ENCODE measurements around the gene SCN1A. TPM values are rescaled to one million over a fixed set of nuclear protein-coding genes. Genes with fewer than 3 reads are reported as not detected.

Gene SCN1A
- total and polyA plus RNA-seq, 2 of the 13 experiments (the other 11 are each of a cell fraction or from before 2014, with no cell fraction given), result 19.9 to 39.4 TPM

DNA sequence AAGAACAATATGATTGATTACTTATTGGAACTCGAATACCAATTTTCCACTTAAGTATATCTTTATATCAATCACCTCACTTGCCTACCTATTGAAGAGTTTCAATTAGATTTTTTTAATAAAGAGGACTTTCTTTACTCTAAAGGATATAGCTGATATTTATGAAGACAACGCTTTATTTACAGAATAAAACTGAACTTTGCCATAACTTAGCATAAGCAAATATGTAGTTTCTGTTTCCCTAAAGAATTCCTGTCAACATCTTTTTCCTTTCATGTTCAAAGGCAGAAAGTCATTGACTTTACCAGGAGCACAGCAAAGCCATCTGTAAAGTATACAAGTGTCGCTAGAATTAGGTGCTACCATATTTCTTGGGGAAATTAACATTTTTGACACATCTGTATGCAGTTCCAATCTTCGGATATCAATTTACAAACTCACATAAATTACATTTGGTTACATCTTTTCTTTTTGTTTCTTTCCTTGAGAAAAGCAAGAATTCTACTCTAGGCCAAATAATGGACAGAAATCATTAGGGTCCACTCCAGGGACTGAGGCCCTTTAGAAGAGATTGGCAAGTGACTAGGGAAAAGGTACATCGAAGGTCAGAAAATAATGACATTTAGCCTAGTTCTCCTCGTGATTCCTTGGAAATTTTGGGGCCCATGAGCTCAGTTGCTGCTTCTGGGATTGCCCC lies 7.5 kb upstream of the SCN1A start (continued):
- TF ChIP-seq, protein P1, sequence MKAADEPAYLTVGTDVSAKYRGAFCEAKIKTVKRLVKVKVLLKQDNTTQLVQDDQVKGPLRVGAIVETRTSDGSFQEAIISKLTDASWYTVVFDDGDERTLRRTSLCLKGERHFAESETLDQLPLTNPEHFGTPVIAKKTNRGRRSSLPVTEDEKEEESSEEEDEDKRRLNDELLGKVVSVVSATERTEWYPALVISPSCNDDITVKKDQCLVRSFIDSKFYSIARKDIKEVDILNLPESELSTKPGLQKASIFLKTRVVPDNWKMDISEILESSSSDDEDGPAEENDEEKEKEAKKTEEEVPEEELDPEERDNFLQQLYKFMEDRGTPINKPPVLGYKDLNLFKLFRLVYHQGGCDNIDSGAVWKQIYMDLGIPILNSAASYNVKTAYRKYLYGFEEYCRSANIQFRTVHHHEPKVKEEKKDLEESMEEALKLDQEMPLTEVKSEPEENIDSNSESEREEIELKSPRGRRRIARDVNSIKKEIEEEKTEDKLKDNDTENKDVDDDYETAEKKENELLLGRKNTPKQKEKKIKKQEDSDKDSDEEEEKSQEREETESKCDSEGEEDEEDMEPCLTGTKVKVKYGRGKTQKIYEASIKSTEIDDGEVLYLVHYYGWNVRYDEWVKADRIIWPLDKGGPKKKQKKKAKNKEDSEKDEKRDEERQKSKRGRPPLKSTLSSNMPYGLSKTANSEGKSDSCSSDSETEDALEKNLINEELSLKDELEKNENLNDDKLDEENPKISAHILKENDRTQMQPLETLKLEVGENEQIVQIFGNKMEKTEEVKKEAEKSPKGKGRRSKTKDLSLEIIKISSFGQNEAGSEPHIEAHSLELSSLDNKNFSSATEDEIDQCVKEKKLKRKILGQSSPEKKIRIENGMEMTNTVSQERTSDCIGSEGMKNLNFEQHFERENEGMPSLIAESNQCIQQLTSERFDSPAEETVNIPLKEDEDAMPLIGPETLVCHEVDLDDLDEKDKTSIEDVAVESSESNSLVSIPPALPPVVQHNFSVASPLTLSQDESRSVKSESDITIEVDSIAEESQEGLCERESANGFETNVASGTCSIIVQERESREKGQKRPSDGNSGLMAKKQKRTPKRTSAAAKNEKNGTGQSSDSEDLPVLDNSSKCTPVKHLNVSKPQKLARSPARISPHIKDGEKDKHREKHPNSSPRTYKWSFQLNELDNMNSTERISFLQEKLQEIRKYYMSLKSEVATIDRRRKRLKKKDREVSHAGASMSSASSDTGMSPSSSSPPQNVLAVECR (CRISPR knock-in tag; IDR thresholded peaks at IDR 0.05; ENCODE audit: borderline replicate concordance), result no peak
- no peak for TF ChIP-seq MXI1 (IDR thresholded peaks at IDR 0.05; ENCODE audit: borderline replicate concordance, low read depth, low read length)
- TF ChIP-seq CAMTA2 (CRISPR knock-in tag; IDR thresholded peaks at IDR 0.05; ENCODE audit: borderline replicate concordance), result no peak
- TF ChIP-seq TBP (CRISPR knock-in tag; IDR thresholded peaks at IDR 0.05), result no peak
- peak; percentile 73; the same call in 1 of the 2 replicates for TF ChIP-seq SOX5 (CRISPR knock-in tag; IDR thresholded peaks at IDR 0.05; ENCODE audit: borderline replicate concordance)
- TF ChIP-seq ATRX (CRISPR knock-in tag; IDR thresholded peaks at IDR 0.05; ENCODE audit: borderline replicate concordance), result no peak
- TF ChIP-seq SMARCC2 (IDR thresholded peaks at IDR 0.05), result peak; percentile 63; the same call in 1 of the 2 replicates
- TF ChIP-seq MIER2 (CRISPR knock-in tag; IDR thresholded peaks at IDR 0.05), result no peak
- TF ChIP-seq, protein P2, sequence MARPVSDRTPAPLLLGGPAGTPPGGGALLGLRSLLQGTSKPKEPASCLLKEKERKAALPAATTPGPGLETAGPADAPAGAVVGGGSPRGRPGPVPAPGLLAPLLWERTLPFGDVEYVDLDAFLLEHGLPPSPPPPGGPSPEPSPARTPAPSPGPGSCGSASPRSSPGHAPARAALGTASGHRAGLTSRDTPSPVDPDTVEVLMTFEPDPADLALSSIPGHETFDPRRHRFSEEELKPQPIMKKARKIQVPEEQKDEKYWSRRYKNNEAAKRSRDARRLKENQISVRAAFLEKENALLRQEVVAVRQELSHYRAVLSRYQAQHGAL (CRISPR knock-in tag; IDR thresholded peaks at IDR 0.05; ENCODE audit: not compliant biosample characterization), result no peak
- TF ChIP-seq EED (CRISPR knock-in tag; IDR thresholded peaks at IDR 0.05), result no peak
- TF ChIP-seq, protein P3, sequence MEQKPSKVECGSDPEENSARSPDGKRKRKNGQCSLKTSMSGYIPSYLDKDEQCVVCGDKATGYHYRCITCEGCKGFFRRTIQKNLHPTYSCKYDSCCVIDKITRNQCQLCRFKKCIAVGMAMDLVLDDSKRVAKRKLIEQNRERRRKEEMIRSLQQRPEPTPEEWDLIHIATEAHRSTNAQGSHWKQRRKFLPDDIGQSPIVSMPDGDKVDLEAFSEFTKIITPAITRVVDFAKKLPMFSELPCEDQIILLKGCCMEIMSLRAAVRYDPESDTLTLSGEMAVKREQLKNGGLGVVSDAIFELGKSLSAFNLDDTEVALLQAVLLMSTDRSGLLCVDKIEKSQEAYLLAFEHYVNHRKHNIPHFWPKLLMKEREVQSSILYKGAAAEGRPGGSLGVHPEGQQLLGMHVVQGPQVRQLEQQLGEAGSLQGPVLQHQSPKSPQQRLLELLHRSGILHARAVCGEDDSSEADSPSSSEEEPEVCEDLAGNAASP (CRISPR knock-in tag; IDR thresholded peaks at IDR 0.05; ENCODE audit: borderline replicate concordance), result no peak; the same call in 1 of the 2 replicates
- no peak for TF ChIP-seq SRSF9 (IDR thresholded peaks at IDR 0.05; ENCODE audit: borderline replicate concordance, insufficient read depth, low read depth, low read length, poor library complexity, severe bottlenecking)
- TF ChIP-seq, protein P4, sequence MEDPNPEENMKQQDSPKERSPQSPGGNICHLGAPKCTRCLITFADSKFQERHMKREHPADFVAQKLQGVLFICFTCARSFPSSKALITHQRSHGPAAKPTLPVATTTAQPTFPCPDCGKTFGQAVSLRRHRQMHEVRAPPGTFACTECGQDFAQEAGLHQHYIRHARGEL (CRISPR knock-in tag; IDR thresholded peaks at IDR 0.05), result no peak
- no peak for TF ChIP-seq ZNF331 (CRISPR knock-in tag; IDR thresholded peaks at IDR 0.05)
- no peak for TF ChIP-seq CHCHD3 (CRISPR knock-in tag; IDR thresholded peaks at IDR 0.05)
- peak; percentile 33; the same call in 1 of the 2 replicates for TF ChIP-seq ZNF569 (CRISPR knock-in tag; IDR thresholded peaks at IDR 0.05; ENCODE audit: borderline replicate concordance)
- no peak for TF ChIP-seq SP140L (CRISPR knock-in tag; IDR thresholded peaks at IDR 0.05; ENCODE audit: borderline replicate concordance)
- no peak for TF ChIP-seq MAFG (CRISPR knock-in tag; IDR thresholded peaks at IDR 0.05)
- TF ChIP-seq MIXL1 (CRISPR knock-in tag; IDR thresholded peaks at IDR 0.05), result 0 out of 2 replicates have a peak, but pooled peaks have one; percentile 59
- peak; percentile 31; the same call in 1 of the 2 replicates for TF ChIP-seq SIX1 (CRISPR knock-in tag; IDR thresholded peaks at IDR 0.05; ENCODE audit: borderline replicate concordance)
- TF ChIP-seq, protein P5, sequence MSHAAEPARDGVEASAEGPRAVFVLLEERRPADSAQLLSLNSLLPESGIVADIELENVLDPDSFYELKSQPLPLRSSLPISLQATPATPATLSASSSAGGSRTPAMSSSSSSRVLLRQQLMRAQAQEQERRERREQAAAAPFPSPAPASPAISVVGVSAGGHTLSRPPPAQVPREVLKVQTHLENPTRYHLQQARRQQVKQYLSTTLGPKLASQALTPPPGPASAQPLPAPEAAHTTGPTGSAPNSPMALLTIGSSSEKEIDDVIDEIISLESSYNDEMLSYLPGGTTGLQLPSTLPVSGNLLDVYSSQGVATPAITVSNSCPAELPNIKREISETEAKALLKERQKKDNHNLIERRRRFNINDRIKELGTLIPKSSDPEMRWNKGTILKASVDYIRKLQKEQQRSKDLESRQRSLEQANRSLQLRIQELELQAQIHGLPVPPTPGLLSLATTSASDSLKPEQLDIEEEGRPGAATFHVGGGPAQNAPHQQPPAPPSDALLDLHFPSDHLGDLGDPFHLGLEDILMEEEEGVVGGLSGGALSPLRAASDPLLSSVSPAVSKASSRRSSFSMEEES (CRISPR knock-in tag; IDR thresholded peaks at IDR 0.05), result 0 out of 2 replicates have a peak, but pooled peaks have one; percentile 27
